Ovary (tissue), 9 donors: Measurements from ENCODE around the gene YPEL1. TPM values are rescaled to one million over a fixed set of nuclear protein-coding genes. Genes with fewer than 3 reads are reported as not detected.

ENCODE experiments used
- DNase-seq, 5 donors: peaks; one replicate each; pipeline ENCODE4 v3.0.0-alpha.2; 2019 to 2020
- H3K27ac ChIP-seq, 2 donors: fragments of 200-600 bp; one replicate each; pipeline versions ENCODE4 v1.5.1 to v1.8.0; 2019 to 2022
- H3K27me3 ChIP-seq: fragments of 200-600 bp; one replicate; pipeline ENCODE4 v1.8.0; 2022
- H3K36me3 ChIP-seq: fragments of 200-600 bp; sonication (generic); one replicate; pipeline ENCODE4 v1.5.1; 2019
- H3K4me1 ChIP-seq: one replicate; pipeline ENCODE4 v1.8.1; 2013; ENCODE audit warnings: mild to moderate bottlenecking, moderate library complexity; ENCODE audit not compliant: insufficient read depth
- H3K4me3 ChIP-seq: fragments of 200-600 bp; sonication (generic); one replicate; pipeline ENCODE4 v1.5.1; 2017
- H3K9me3 ChIP-seq, 2 donors: fragments of 200-600 bp in 1 of 2; sonication (generic) in 1 of 2; one replicate each; pipeline versions ENCODE4 v1.5.1 to v1.8.1; 2013 to 2019; ENCODE audit warnings: mild to moderate bottlenecking in 1 of 2, moderate library complexity in 1 of 2
- CTCF ChIP-seq, 3 donors: fragments of 450-650 bp in 2 of 3; fragments of 200-600 bp in 1 of 3; IDR thresholded peaks; one replicate each; pipeline versions ENCODE4 v1.5.1 to v1.8.0; 2016 to 2022; ENCODE audit warnings: antibody characterized with exemption in 3 of 3, mild to moderate bottlenecking in 1 of 3
- EP300 ChIP-seq: sonication (generic); formaldehyde crosslinking; IDR thresholded peaks from one replicate; pipeline ENCODE4 v1.6.1; 2017; ENCODE audit warnings: antibody characterized with exemption
- POLR2A ChIP-seq: fragments of 450-650 bp; IDR thresholded peaks from one replicate; pipeline ENCODE4 v1.6.1; 2017; ENCODE audit warnings: antibody characterized with exemption, mild to moderate bottlenecking, moderate library complexity
- WGBS, 3 donors: extraction: QIAGEN DNeasy Blood & Tissue Kit in 1 of 3; methylation state at CpG; one replicate each; pipeline versions ENCODE4 v1.1.5 to v1.1.7; 2013 to 2017; 5-methylcytosine and 5-hydroxymethylcytosine counted together
- intact Hi-C, 4 donors: fragments of 100-400 bp; cut with DNase I; formaldehyde crosslinking; loops; one replicate each; pipeline versions ENCODE4 v1.11.0 to v1.15.1; 2022 to 2023
- polyA plus RNA-seq, 2 donors: library from polyadenylated mRNA; stranded (reverse); fragments of 200-250 nt in 1 of 2; fragments of 350-450 nt in 1 of 2; fragmentation: Illumina TruSeq in 1 of 2; extraction: RNeasy Lipid Tissue Mini Kit (QIAGEN cat#74804) in 1 of 2; gene quantifications; one replicate each; pipeline ENCODE4 v1.2.3, GENCODE V29; 2013 to 2014
- total RNA-seq, 7 donors: library from RNA; depleted of rRNA in 2 of 7; stranded (reverse); fragments of >200 nt in 2 of 7; fragmentation: NEBNext Ultra II Directional in 3 of 7; extraction: Animal tissue kit (Norgen Biotek cat#: 25700) in 3 of 7; gene quantifications; one replicate each; pipeline versions ENCODE4 v1.1.0 to v1.2.4, GENCODE V29; 2016 to 2023
- donor health status: DM: no; HTN: no; CAD: no; lungs with moderate emphysema.
- donor health status: DM: no; HTN: no; CAD: no.
- donor health status: Bipolar disorder and iron deficiency.
- donor health status: DM: yes; HTN: yes; CAD: no.
- donor health status: DM: no; HTN: no; CAD: no.
- donor health status: DM: yes; HTN: yes; CAD: no.

Gene YPEL1
- total and polyA plus RNA-seq, 9 donors = 2.9 to 11.4 (median 8.5) TPM

GRCh38 chr22:21700822-21701221, 34.8 kb downstream of the YPEL1 start:
- no peaks in the 10 kb centered on the region for H3K36me3 ChIP-seq
- H3K9me3 ChIP-seq = no peaks in the 10 kb centered on the region
- no peak overlapping the region for H3K4me3 ChIP-seq
- H3K27me3 ChIP-seq = no peaks in the 10 kb centered on the region
- no peaks in the 10 kb centered on the region for H3K4me1 ChIP-seq
- TF ChIP-seq POLR2A (no peak), EP300 (no peak), CTCF (IDR thresholded peaks at IDR 0.05) (no peak)
- 92 to 95% (median 95%) methylated on average over 6 of the region's 6 CpGs for WGBS, 3 donors
- no peak for DNase-seq
- H3K27ac ChIP-seq = no peak overlapping the region
- intact Hi-C loops = loop anchor here in 1 of 4 donors (10.0 kb wide), 1 partner anchor 64 kb away; no protein-coding TSS in a partner anchor

- WGBS, 3 donors = 79 to 87% (median 85%) methylated on average over 3 of the region's 3 CpGs
- no peaks in the 10 kb centered on the region for H3K27me3 ChIP-seq
- intact Hi-C loops = loop anchor here in 1 of 4 donors (10.0 kb wide), 1 partner anchor 65 kb away; no protein-coding TSS in a partner anchor
- no peaks in the 10 kb centered on the region for H3K4me1 ChIP-seq
- no peaks in the 10 kb centered on the region for H3K9me3 ChIP-seq
- no peak for DNase-seq
- no peak overlapping the region for H3K27ac ChIP-seq
- TF ChIP-seq EP300 (no peak), CTCF (IDR thresholded peaks at IDR 0.05) (no peak), POLR2A (no peak)
- H3K4me3 ChIP-seq = no peak overlapping the region
- H3K36me3 ChIP-seq = no peaks in the 10 kb centered on the region
Observed at GRCh38 chr22:21699643-21700042, 36.0 kb downstream of the YPEL1 start.

GRCh38 chr22:21698430-21699329, 36.9 kb downstream of the YPEL1 start:
- Histone ChIP-seq H3K4me1 (no peaks in the 10 kb centered on the region), H3K27ac (no peak overlapping the region), H3K36me3 (no peaks in the 10 kb centered on the region), H3K9me3 (no peaks in the 10 kb centered on the region), H3K27me3 (no peaks in the 10 kb centered on the region), H3K4me3 (no peak overlapping the region)
- no peak for DNase-seq
- no peak for TF ChIP-seq POLR2A
- no peak for TF ChIP-seq CTCF (IDR thresholded peaks at IDR 0.05)
- no peak for TF ChIP-seq EP300
- 67 to 76% (median 75%) methylated on average over 22 of the region's 22 CpGs for WGBS, 3 donors
- intact Hi-C loops = no loop called here

GRCh38 chr22:21697880-21698279, 37.7 kb downstream of the YPEL1 start:
- Histone ChIP-seq H3K4me1 (no peaks in the 10 kb centered on the region), H3K27ac (no peak overlapping the region), H3K4me3 (no peak overlapping the region), H3K36me3 (no peaks in the 10 kb centered on the region), H3K27me3 (no peaks in the 10 kb centered on the region), H3K9me3 (no peaks in the 10 kb centered on the region)
- TF ChIP-seq POLR2A = no peak
- intact Hi-C loops = no loop called here
- DNase-seq = no peak
